Measurements from ENCODE around the gene METAP1. TPM values are rescaled to one million over a fixed set of nuclear protein-coding genes. Genes with fewer than 3 reads are reported as not detected.

METAP1 gene
- total and polyA plus RNA-seq, 2 donors (not counting 1 experiment from before 2014, with no cell fraction given), result 38.5 to 76.4 TPM

Other genes with a start within 250 kb of the METAP1 start
- 138 and 139 TPM in 2 replicates for gene EIF4E, start 66.6 kb upstream of the METAP1 start, total RNA-seq
- 124 and 143 TPM in 2 replicates for gene EIF4E, start 66.6 kb upstream of the METAP1 start, polyA plus RNA-seq
- 270 and 307 TPM in 2 replicates for gene ADH5, start 93.1 kb downstream of the METAP1 start, total RNA-seq
- gene ADH5, start 93.1 kb downstream of the METAP1 start, polyA plus RNA-seq, result 430 and 504 TPM in 2 replicates
- gene ADH4, start 148.6 kb downstream of the METAP1 start, total RNA-seq, result not detected in 2 replicates
- 0.03 TPM in 1 of 2 replicates, not detected in the other for gene ADH4, start 148.6 kb downstream of the METAP1 start, polyA plus RNA-seq
- 0.17 TPM in 1 of 2 replicates, not detected in the other for gene ADH6, start 223.5 kb downstream of the METAP1 start, total RNA-seq
- 0.11 and 0.68 TPM in 2 replicates for gene ADH6, start 223.5 kb downstream of the METAP1 start, polyA plus RNA-seq